GM18951 (cell line): Measurements from ENCODE around the gene PPP1R12C.

ENCODE experiments used
- POLR2A ChIP-seq: IDR thresholded peaks from 4 replicates; pipeline ENCODE4 v1.6.1; 2011; ENCODE audit warnings: mild to moderate bottlenecking; ENCODE audit not compliant: insufficient read length, insufficient read depth; ENCODE audit errors: extremely low read depth
- in situ Hi-C: fragments of 300-500 bp; cut with MboI; formaldehyde crosslinking; loops from one replicate; pipeline ENCODE4 v1.12.0; 2022; ENCODE audit warnings: low sequenced_read_pairs, mixed read lengths, inconsistent platforms; ENCODE audit not compliant: unreplicated experiment

The PPP1R12C gene

DNA sequence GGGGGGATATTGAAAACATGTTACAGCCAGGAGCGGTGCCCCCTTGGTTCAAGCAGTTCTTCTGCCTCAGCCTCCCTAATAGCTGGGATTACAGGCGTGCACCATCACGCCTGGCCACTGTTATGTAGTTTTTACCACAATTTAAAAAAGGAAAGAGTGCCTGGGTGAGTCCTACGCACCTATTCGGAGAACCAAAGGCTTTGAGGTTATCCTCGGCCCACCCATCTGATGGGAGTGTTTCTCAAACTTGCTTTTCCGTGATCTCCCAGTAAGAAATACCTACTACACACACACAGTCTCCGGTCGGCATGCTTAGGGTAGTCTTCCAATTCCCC lies 75.1 kb downstream of the PPP1R12C start:
- TF ChIP-seq POLR2A = no peak
- in situ Hi-C loops = no loop called here

DNA sequence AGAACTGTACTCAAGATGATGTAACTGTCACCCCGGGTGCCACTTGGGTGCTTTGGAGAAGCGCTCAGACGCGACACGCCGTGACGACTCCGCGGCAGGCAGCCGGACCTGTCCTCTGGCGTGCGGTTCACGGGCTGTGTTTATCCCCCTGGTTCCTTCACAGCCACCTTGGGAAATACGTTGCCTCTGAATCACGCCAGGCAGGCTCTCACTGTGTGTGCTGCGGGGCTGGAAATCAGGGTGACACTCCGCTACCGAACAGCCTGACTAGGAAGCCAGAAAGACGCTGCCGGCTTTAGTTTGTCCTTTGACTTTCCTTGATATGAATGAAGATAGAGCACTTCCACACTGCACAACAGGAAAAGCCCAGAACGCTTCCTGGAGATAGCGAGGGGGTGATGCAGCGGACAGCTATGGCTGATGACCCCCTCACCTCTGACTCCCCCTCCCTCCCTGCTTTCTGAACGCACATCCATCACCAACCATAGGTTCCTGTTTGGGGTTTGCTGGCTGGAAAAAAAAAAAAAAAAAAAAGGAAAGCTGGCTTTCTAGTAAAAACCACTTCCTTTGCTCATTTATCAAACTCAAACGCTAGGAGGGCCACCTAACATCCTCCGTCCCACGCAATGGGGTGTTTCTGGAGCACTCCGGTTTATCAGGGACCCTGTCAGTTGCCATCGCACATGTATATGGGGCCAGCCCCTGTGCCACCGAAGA lies 75.7 kb downstream of the PPP1R12C start:
- in situ Hi-C loops = no loop called here
- TF ChIP-seq POLR2A = no peak

DNA sequence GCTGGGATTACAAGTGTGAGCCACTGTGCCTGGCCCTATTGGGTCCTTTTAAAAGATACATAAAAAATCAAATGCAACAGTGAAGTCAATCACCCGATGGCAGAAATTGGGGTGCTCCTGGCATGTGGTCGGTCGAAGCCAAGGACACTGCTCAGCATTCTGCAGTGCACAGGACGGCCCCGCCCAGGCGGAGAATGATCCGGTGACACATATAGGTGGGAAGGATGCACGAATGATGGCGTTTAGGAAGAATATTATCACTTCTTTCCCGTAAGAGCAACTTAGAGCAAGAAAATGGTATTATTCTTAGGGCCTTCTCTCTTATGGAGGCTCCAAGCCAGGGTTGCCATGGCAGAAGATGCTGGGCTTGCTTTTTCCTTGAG lies 76.2 kb downstream of the PPP1R12C start:
- no peak for TF ChIP-seq POLR2A
- in situ Hi-C loops = no loop called here
